Measurements from ENCODE around the gene AUTS2. TPM values are rescaled to one million over a fixed set of nuclear protein-coding genes. Genes with fewer than 3 reads are reported as not detected.

Gene AUTS2
- total RNA-seq, 6 donors from 2014 or later = 38.9 to 151 (median 55.8) TPM

GRCh38 chr7:70031245-70031644 lies 433.0 kb downstream of the AUTS2 start:
- DNase-seq = no peak
- H3K27ac ChIP-seq = no peak overlapping the region
- no peaks in the 10 kb centered on the region for H3K9me3 ChIP-seq
- peaks cover 0 to 14% (median 1%) of the 10 kb centered on the region in 4 donors for H3K4me1 ChIP-seq
- WGBS, 2 donors = 88 to 90% methylated on average over 4 of the region's 4 CpGs
- H3K4me3 ChIP-seq = no peak overlapping the region
- TF ChIP-seq, protein P1, sequence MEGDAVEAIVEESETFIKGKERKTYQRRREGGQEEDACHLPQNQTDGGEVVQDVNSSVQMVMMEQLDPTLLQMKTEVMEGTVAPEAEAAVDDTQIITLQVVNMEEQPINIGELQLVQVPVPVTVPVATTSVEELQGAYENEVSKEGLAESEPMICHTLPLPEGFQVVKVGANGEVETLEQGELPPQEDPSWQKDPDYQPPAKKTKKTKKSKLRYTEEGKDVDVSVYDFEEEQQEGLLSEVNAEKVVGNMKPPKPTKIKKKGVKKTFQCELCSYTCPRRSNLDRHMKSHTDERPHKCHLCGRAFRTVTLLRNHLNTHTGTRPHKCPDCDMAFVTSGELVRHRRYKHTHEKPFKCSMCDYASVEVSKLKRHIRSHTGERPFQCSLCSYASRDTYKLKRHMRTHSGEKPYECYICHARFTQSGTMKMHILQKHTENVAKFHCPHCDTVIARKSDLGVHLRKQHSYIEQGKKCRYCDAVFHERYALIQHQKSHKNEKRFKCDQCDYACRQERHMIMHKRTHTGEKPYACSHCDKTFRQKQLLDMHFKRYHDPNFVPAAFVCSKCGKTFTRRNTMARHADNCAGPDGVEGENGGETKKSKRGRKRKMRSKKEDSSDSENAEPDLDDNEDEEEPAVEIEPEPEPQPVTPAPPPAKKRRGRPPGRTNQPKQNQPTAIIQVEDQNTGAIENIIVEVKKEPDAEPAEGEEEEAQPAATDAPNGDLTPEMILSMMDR (IDR thresholded peaks at IDR 0.05) = no peak
- TF ChIP-seq EP300 (IDR thresholded peaks at IDR 0.05) (no peak), POLR2AphosphoS5 (IDR thresholded peaks at IDR 0.05) (no peak), POLR2A (IDR thresholded peaks at IDR 0.05) (no peak)
- H3K27me3 ChIP-seq = no peaks in the 10 kb centered on the region
- no peaks in the 10 kb centered on the region for H3K36me3 ChIP-seq
- ATAC-seq (ENCODE audit: low FRiP score in 2 of 2) = no peak

DNA sequence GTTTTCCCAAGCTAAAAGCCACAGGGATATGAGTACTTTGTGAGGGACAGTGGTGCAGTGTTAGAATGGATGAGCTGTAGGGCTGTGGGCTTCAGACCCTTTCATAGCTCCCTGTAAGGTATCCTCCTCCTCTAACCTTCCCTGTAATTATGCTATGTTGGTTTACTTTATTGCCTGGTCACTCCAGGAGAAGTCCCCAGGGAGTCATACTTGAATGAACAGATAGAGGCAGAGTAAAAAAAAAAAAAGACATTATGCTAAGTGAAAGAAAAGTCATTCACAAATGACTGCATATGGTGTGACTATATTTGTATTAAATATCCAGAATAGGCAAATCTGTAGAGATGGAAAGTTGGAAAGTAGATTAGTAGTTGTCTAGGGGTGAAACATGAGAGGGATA lies 434.4 kb downstream of the AUTS2 start:
- Histone ChIP-seq H3K4me1 (peaks cover 0 to 11% (median 1%) of the 10 kb centered on the region in 4 donors), H3K27ac (no peak overlapping the region), H3K36me3 (no peaks in the 10 kb centered on the region), H3K27me3 (no peaks in the 10 kb centered on the region), H3K4me3 (no peak overlapping the region), H3K9me3 (no peaks in the 10 kb centered on the region)
- DNase-seq (no peak), ATAC-seq (ENCODE audit: low FRiP score in 2 of 2) (no peak)
- TF ChIP-seq EP300 (IDR thresholded peaks at IDR 0.05) (no peak), POLR2A (IDR thresholded peaks at IDR 0.05) (no peak)

GRCh38 chr7:70033226-70033625 lies 435.0 kb downstream of the AUTS2 start:
- H3K27ac ChIP-seq = no peak overlapping the region
- no peaks in the 10 kb centered on the region for H3K9me3 ChIP-seq
- ATAC-seq (ENCODE audit: low FRiP score in 2 of 2) = no peak
- peaks cover 0 to 6% (median 1%) of the 10 kb centered on the region in 4 donors for H3K4me1 ChIP-seq
- H3K4me3 ChIP-seq = no peak overlapping the region
- DNase-seq = no peak
- no peaks in the 10 kb centered on the region for H3K27me3 ChIP-seq
- no peaks in the 10 kb centered on the region for H3K36me3 ChIP-seq
- no peak for TF ChIP-seq EP300 (IDR thresholded peaks at IDR 0.05)
- TF ChIP-seq, protein P1 (IDR thresholded peaks at IDR 0.05) = no peak
- no peak for TF ChIP-seq POLR2AphosphoS5 (IDR thresholded peaks at IDR 0.05)
- TF ChIP-seq POLR2A (IDR thresholded peaks at IDR 0.05) = no peak

DNA sequence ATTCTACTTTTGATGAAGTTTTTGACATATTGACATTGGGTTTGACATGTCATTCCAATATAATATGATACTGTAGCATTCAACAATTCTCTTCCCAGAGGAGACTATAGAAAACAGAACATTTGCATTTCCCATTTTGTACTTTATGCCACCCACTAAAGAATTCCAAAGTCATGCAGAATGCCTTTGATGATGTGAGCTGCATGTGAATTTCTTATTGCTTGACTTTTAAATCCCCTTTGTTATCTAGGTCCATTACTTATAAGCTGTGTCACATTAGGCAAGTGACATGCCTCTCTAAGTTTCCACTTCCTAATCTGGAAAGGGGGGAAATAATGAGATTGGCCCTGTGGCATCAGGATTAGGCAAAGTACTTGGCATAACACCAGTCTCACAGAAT lies 436.7 kb downstream of the AUTS2 start:
- Histone ChIP-seq H3K4me1 (peaks cover 0 to 4% (median 1%) of the 10 kb centered on the region in 4 donors), H3K9me3 (no peaks in the 10 kb centered on the region), H3K36me3 (no peaks in the 10 kb centered on the region), H3K27ac (no peak overlapping the region), H3K27me3 (no peaks in the 10 kb centered on the region), H3K4me3 (no peak overlapping the region)
- ATAC-seq (ENCODE audit: low FRiP score in 2 of 2) = no peak
- no peak for TF ChIP-seq EP300 (IDR thresholded peaks at IDR 0.05)
- TF ChIP-seq, protein P1 (IDR thresholded peaks at IDR 0.05) = no peak
- no peak for DNase-seq

DNA sequence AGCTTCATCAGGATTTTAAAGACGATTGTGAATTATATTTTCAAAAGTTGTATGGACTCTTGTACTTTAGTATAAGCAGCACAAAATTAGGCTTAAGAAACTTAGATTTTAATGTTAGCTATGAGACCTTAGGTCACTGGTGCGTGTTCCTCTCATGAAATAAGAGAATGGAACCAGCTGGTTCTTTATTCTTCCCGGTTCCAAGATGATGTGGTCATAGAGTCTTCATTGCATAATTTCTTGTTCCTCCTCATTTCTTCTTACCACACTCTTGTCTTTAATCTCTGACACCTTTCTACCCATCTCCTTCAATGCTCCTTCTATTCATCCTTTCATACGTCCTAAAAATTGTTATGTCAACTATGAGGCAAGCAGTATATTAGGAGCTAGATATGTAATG lies 437.2 kb downstream of the AUTS2 start:
- no peak overlapping the region for H3K27ac ChIP-seq
- peaks cover 0 to 4% (median 1%) of the 10 kb centered on the region in 4 donors for H3K4me1 ChIP-seq
- no peaks in the 10 kb centered on the region for H3K27me3 ChIP-seq
- WGBS, 2 donors = 60 to 62% methylated on average over 4 of the region's 4 CpGs
- H3K4me3 ChIP-seq = no peak overlapping the region
- ATAC-seq (ENCODE audit: low FRiP score in 2 of 2) (peak in 1 of 2 donors; percentile 82), DNase-seq (no peak)
- H3K9me3 ChIP-seq = no peaks in the 10 kb centered on the region
- TF ChIP-seq, protein P1 (IDR thresholded peaks at IDR 0.05) = no peak
- no peak for TF ChIP-seq POLR2AphosphoS5 (IDR thresholded peaks at IDR 0.05)
- TF ChIP-seq POLR2A (IDR thresholded peaks at IDR 0.05) = no peak
- TF ChIP-seq EP300 (IDR thresholded peaks at IDR 0.05) = no peak
- H3K36me3 ChIP-seq = no peaks in the 10 kb centered on the region
